Thyroid gland (tissue), 4 donors: Measurements from ENCODE around the gene ACY1. TPM values are rescaled to one million over a fixed set of nuclear protein-coding genes. Genes with fewer than 3 reads are reported as not detected.

ENCODE experiments used
- DNase-seq, 2 donors: peaks; one replicate each; pipeline ENCODE4 v3.0.0-alpha.2; 2019
- H3K27ac ChIP-seq, 3 donors: fragments of 200-600 bp; sonication (generic); 1 replicate in 2 of 3; 2 replicates in 1 of 3; pipeline ENCODE4 v1.5.1; 2016 to 2019; ENCODE audit warnings: mild to moderate bottlenecking in 1 of 3, moderate library complexity in 1 of 3
- H3K27me3 ChIP-seq: fragments of 200-600 bp; sonication (generic); one replicate; pipeline ENCODE4 v1.5.1; 2019
- H3K36me3 ChIP-seq, 2 donors: fragments of 200-600 bp; sonication (generic); one replicate each; pipeline ENCODE4 v1.5.1; 2016 to 2019
- H3K4me1 ChIP-seq, 2 donors: fragments of 200-600 bp; sonication (generic); one replicate each; pipeline ENCODE4 v1.5.1; 2017 to 2019
- H3K4me3 ChIP-seq, 3 donors: fragments of 200-600 bp; sonication (generic); replicated peaks in 1 of 3; 1 replicate in 2 of 3; 2 replicates in 1 of 3; pipeline ENCODE4 v1.5.1; 2016; ENCODE audit warnings: mild to moderate bottlenecking in 1 of 3
- H3K9me3 ChIP-seq: fragments of 200-600 bp; sonication (generic); one replicate; pipeline ENCODE4 v1.5.1; 2017
- POLR2A ChIP-seq, 2 donors: fragments of 450-650 bp; IDR thresholded peaks; one replicate each; pipeline ENCODE4 v1.6.1; 2017; ENCODE audit warnings: antibody characterized with exemption in 2 of 2, mild to moderate bottlenecking in 2 of 2, moderate library complexity in 1 of 2
- WGBS, 2 donors: methylation state at CpG; one replicate each; pipeline ENCODE4 v1.1.5; 2017; 5-methylcytosine and 5-hydroxymethylcytosine counted together
- intact Hi-C: fragments of 100-400 bp; cut with DNase I; formaldehyde crosslinking; loops from one replicate; pipeline ENCODE4 v1.15.1; 2023
- total RNA-seq, 4 donors: library from RNA; depleted of rRNA; stranded (reverse); fragments of >200 nt; gene quantifications; one replicate each; pipeline ENCODE4 v1.2.3, GENCODE V29; 2016
- TF ChIP-seq, protein P1 (sequence below), 6 experiments: fragments of 200-600 bp in 3 of 6; fragments of 450-650 bp in 3 of 6; sonication (generic) in 3 of 6; IDR thresholded peaks; one replicate each; pipeline ENCODE4 v1.5.1; 2016 to 2019; ENCODE audit warnings: antibody characterized with exemption in 6 of 6, mild to moderate bottlenecking in 2 of 6, inconsistent platforms in 1 of 6, moderate library complexity in 1 of 6

Gene ACY1
- total RNA-seq, 4 donors from 2014 or later = 34.9 to 98.8 (median 77.6) TPM

GRCh38 chr3:51944451-51945021 is 38.8 kb upstream of the ACY1 start:
- Histone ChIP-seq H3K27me3 (no peaks in the 10 kb centered on the region), H3K27ac (no peak overlapping the region), H3K36me3 (no peaks in the 10 kb centered on the region), H3K9me3 (no peaks in the 10 kb centered on the region), H3K4me1 (peaks cover 23 to 24% of the 10 kb centered on the region in 2 donors), H3K4me3 (no peak overlapping the region)
- intact Hi-C loops = loop anchor here (5.0 kb wide), 2 partner anchors 33 to 113 kb away; partner anchors contain the start of genes ABHD14A and DUSP7
- no peak for TF ChIP-seq POLR2A (IDR thresholded peaks at IDR 0.05)
- TF ChIP-seq, protein P1, sequence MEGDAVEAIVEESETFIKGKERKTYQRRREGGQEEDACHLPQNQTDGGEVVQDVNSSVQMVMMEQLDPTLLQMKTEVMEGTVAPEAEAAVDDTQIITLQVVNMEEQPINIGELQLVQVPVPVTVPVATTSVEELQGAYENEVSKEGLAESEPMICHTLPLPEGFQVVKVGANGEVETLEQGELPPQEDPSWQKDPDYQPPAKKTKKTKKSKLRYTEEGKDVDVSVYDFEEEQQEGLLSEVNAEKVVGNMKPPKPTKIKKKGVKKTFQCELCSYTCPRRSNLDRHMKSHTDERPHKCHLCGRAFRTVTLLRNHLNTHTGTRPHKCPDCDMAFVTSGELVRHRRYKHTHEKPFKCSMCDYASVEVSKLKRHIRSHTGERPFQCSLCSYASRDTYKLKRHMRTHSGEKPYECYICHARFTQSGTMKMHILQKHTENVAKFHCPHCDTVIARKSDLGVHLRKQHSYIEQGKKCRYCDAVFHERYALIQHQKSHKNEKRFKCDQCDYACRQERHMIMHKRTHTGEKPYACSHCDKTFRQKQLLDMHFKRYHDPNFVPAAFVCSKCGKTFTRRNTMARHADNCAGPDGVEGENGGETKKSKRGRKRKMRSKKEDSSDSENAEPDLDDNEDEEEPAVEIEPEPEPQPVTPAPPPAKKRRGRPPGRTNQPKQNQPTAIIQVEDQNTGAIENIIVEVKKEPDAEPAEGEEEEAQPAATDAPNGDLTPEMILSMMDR (IDR thresholded peaks at IDR 0.05) = no peak
- DNase-seq = no peak
- 87 to 88% methylated on average over 9 to 11 of the region's 11 CpGs for WGBS, 2 donors

DNA sequence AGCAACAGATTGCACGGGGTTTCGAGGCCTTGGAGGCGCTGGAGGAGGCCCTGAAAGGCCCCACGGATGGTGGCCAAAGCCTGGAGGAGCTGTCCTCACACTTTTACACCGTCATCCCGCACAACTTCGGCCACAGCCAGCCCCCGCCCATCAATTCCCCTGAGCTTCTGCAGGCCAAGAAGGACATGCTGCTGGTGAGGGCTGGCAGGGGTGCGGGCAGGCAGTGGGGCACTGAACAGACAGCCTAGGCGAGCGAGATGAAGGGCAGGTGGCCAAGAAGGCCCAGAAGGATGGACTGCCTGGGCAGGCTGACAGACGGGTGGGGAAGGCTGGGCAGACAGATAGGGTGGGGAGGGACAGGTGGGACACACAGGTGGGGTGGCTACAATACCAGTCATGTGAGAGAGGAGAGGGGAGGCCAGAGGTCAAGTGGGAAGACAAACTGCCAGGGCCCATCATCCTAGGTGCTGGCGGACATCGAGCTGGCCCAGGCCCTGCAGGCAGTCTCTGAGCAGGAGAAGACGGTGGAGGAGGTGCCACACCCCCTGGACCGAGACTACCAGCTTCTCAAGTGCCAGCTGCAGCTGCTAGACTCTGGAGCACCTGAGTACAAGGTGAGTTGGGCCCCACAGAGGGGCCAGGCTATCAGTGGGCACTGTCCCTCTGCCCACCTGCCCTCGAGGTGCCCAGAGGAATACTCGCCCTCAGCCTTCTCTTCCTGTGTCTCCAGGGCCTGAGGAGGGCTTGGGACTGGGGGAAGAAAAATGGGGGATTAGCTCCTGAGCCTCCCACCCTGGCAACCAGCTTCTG is 38.1 kb upstream of the ACY1 start:
- WGBS, 2 donors = 90 to 92% methylated on average over 16 to 18 of the region's 18 CpGs
- no peak overlapping the region for H3K27ac ChIP-seq
- H3K36me3 ChIP-seq = no peaks in the 10 kb centered on the region
- no peaks in the 10 kb centered on the region for H3K27me3 ChIP-seq
- H3K4me3 ChIP-seq = no peak overlapping the region
- intact Hi-C loops = no loop called here
- H3K4me1 ChIP-seq = peaks cover 23 to 24% of the 10 kb centered on the region in 2 donors
- H3K9me3 ChIP-seq = no peaks in the 10 kb centered on the region
- no peak for TF ChIP-seq POLR2A (IDR thresholded peaks at IDR 0.05)
- TF ChIP-seq, protein P1 (IDR thresholded peaks at IDR 0.05) = no peak
- no peak for DNase-seq

DNA sequence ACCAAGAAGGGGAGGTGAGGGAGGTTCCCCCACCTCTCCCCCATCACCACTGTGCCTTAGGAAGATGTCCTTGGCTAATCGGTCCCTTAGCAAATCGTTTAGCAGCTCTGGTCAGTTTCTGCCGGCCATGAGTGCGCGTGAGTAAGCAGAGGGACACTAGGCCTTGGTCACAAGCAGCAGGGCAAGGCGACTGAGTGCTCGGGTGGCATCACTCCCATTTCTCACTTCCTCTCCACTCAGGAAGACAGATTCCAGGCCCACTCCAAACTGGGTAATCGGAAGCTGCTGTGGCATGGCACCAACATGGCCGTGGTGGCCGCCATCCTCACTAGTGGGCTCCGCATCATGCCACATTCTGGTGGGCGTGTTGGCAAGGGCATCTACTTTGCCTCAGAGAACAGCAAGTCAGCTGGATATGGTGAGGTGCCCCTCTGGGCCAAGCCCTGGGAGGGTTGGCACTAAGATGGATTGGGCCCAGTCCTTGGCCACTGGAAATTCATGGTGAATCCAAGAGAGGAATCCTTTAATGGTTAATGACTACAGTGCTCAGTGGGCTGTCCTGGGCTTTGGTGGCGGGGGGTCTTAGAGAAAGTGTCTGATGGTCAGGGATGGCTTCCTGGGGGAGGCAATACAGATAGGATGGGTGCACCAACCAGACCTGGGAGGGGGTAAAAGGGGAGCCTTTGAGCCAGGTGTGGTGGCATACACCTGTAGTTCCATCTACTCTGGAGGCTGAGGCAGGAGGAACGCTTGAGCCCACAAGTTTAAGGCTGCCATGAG is 37.2 kb upstream of the ACY1 start:
- Histone ChIP-seq H3K4me3 (no peak overlapping the region), H3K9me3 (no peaks in the 10 kb centered on the region), H3K36me3 (no peaks in the 10 kb centered on the region), H3K4me1 (peaks cover 17% of the 10 kb centered on the region in 2 donors), H3K27ac (no peak overlapping the region), H3K27me3 (no peaks in the 10 kb centered on the region)
- WGBS, 2 donors = 93 to 94% methylated on average over 13 to 14 of the region's 14 CpGs
- DNase-seq = no peak
- intact Hi-C loops = no loop called here
- no peak for TF ChIP-seq POLR2A (IDR thresholded peaks at IDR 0.05)
- TF ChIP-seq, protein P1 (IDR thresholded peaks at IDR 0.05) = no peak

DNA sequence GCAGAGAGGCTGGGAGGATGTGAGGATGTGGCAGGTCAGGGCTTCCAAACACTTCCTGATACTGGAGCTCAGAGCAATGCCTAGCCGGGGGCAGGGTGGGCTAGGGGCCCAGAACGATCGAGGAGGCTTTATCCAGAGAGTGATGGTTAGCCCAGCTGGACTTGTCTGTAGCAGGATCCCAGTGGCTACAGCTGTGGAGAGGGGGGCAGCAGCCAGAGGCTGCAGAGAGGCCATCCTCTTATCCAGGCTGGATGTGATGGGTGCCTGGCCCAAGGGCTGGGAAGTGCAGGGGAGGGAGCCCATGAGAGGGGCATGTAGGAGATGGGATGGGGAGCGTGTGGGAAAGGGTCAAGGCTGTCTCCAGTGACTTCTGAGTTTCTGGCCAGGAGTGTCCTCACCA is 36.5 kb upstream of the ACY1 start:
- H3K36me3 ChIP-seq = no peaks in the 10 kb centered on the region
- no peak overlapping the region for H3K27ac ChIP-seq
- intact Hi-C loops = no loop called here
- peaks cover 13 to 14% of the 10 kb centered on the region in 2 donors for H3K4me1 ChIP-seq
- DNase-seq = no peak
- no peaks in the 10 kb centered on the region for H3K9me3 ChIP-seq
- 79 to 84% methylated on average over 4 of the region's 4 CpGs for WGBS, 2 donors
- no peak overlapping the region for H3K4me3 ChIP-seq
- TF ChIP-seq POLR2A (IDR thresholded peaks at IDR 0.05) = no peak
- TF ChIP-seq, protein P1 (IDR thresholded peaks at IDR 0.05) = no peak
- no peaks in the 10 kb centered on the region for H3K27me3 ChIP-seq
